CD4-positive, alpha-beta memory T cell (primary cell): ENCODE measurements around the gene AMMECR1. TPM values are rescaled to one million over a fixed set of nuclear protein-coding genes. Genes with fewer than 3 reads are reported as not detected.

Experiments used
- CTCF ChIA-PET: fragments of 350-600 bp; sonication (Branson Sonifier 250); formaldehyde crosslinking; loops from one replicate; lab custom pipeline; 2021; ENCODE audit warnings: inconsistent platforms; ENCODE audit not compliant: partially characterized antibody; lab: Charles Lee
- POLR2A ChIA-PET: fragments of 350-600 bp; sonication (Branson Sonifier 250); formaldehyde crosslinking; loops from one replicate; lab custom pipeline; 2021; ENCODE audit not compliant: partially characterized antibody; lab: Charles Lee
- DNase-seq, 5 donors: peaks; one replicate each; pipeline versions ENCODE4 v3.0.0 to v3.0.0-alpha.2; 2020 to 2022; ENCODE audit warnings: mixed read lengths in 1 of 5
- H3K27ac ChIP-seq: one replicate; pipeline ENCODE4 v1.7.0; 2013; ENCODE audit warnings: low read depth, low read length
- H3K27me3 ChIP-seq: 2 replicates; pipeline ENCODE4 v1.7.0; 2013; ENCODE audit warnings: mild to moderate bottlenecking, low read length, moderate library complexity; ENCODE audit not compliant: insufficient read depth
- H3K36me3 ChIP-seq: 2 replicates; pipeline ENCODE4 v1.7.0; 2013; ENCODE audit warnings: mild to moderate bottlenecking, low read length, moderate library complexity; ENCODE audit not compliant: insufficient read depth
- H3K4me1 ChIP-seq: 2 replicates; pipeline ENCODE4 v1.7.0; 2013; ENCODE audit warnings: mild to moderate bottlenecking, low read length, moderate library complexity; ENCODE audit not compliant: insufficient read depth
- H3K4me3 ChIP-seq, 2 donors: one replicate each; pipeline ENCODE4 v1.7.0; 2013; ENCODE audit warnings: low read length in 2 of 2, mild to moderate bottlenecking in 1 of 2
- H3K9me3 ChIP-seq, 2 donors: one replicate each; pipeline ENCODE4 v1.7.0; 2013; ENCODE audit warnings: low read length in 2 of 2, control low read depth in 1 of 2; ENCODE audit not compliant: control insufficient read depth in 1 of 2
- H3K27ac Mint-ChIP-seq, 7 donors: one replicate each; pipeline ENCODE4 v1.8.0; 2020 to 2021; ENCODE audit warnings: mixed read lengths in 7 of 7, mild to moderate bottlenecking in 6 of 7, inconsistent platforms in 3 of 7, moderate library complexity in 3 of 7
- H3K27me3 Mint-ChIP-seq, 2 donors: one replicate each; pipeline ENCODE4 v1.8.0; 2020 to 2021; ENCODE audit warnings: mixed read lengths in 2 of 2
- H3K36me3 Mint-ChIP-seq, 2 donors: one replicate each; pipeline ENCODE4 v1.8.0; 2020 to 2021; ENCODE audit warnings: mixed read lengths in 2 of 2, inconsistent platforms in 1 of 2, mild to moderate bottlenecking in 1 of 2
- H3K4me1 Mint-ChIP-seq, 4 donors: one replicate each; pipeline ENCODE4 v1.8.0; 2020 to 2021; ENCODE audit warnings: mixed read lengths in 4 of 4, mild to moderate bottlenecking in 1 of 4
- H3K4me3 Mint-ChIP-seq, 8 donors: one replicate each; pipeline ENCODE4 v1.8.0; 2020 to 2021; ENCODE audit warnings: mixed read lengths in 8 of 8, mild to moderate bottlenecking in 7 of 8, moderate library complexity in 6 of 8, inconsistent platforms in 3 of 8
- H3K9me3 Mint-ChIP-seq, 8 donors: one replicate each; pipeline ENCODE4 v1.8.0; 2020 to 2021; ENCODE audit warnings: mixed read lengths in 8 of 8, mild to moderate bottlenecking in 5 of 8, inconsistent platforms in 3 of 8, moderate library complexity in 1 of 8
- intact Hi-C: fragments of 100-400 bp; cut with micrococcal nuclease; formaldehyde crosslinking; loops from one replicate; pipeline ENCODE4 v1.15.1; 2023
- polyA plus RNA-seq, 2 donors: library from polyadenylated mRNA; unstranded; fragments of 300-500 nt; fragmentation: Illumina TruSeq; gene quantifications; one replicate each; pipeline ENCODE4 v1.2.3, GENCODE V29; 2021
- total RNA-seq, 2 experiments: library from RNA; stranded (reverse); gene quantifications; one replicate each; pipeline ENCODE4 v1.2.3, GENCODE V29; 2021

The AMMECR1 gene
- total and polyA plus RNA-seq, 4 experiments from 2014 or later, result 15.4 to 21.7 (median 16.8) TPM

DNA sequence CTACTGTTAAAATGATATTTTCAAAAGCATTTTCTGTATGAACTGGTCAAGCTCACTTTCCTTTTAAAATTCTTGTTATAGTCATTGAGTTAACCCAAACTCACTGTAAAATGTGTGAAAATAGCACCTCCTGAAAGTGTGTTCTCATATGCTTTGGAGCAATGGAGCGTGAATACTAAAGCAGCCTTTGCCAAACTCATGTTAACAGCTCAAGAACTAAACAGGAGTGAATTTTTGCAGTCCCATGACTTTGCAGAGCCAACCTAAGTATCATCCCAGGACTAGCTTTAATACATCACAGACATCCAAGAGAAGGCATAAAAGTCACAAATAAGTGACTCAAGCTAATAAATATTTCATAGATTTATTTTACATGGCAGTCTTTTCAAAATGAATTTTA is 2.3 kb downstream of the AMMECR1 start:
- Histone ChIP-seq H3K9me3 (no peaks in the 10 kb centered on the region), H3K36me3 (no peaks in the 10 kb centered on the region), H3K27me3 (no peaks in the 10 kb centered on the region), H3K4me3 (no peak overlapping the region), H3K4me1 (peaks cover 54% of the 10 kb centered on the region), H3K27ac (no peak overlapping the region)
- H3K27me3 Mint-ChIP-seq, result no peaks in the 10 kb centered on the region
- peak overlapping the region in 7 of 8 donors; percentile 69 to 98 (median 96) for H3K4me3 Mint-ChIP-seq
- H3K27ac Mint-ChIP-seq, result peak overlapping the region in 2 of 7 donors; percentile 8 to 93
- ChIA-PET CTCF (interaction anchor here (1.4 kb wide), 1 partner anchor 154 kb away, joined by 3 read pairs; no protein-coding TSS in a partner anchor), POLR2A (interaction anchor here (4.0 to 5.4 kb wide), 2 partner anchors 86 to 126 kb away, joined by 20 to 76 read pairs; no protein-coding TSS in a partner anchor)
- H3K36me3 Mint-ChIP-seq, result peaks cover 3 to 13% of the 10 kb centered on the region in 2 donors
- no peak for DNase-seq
- H3K4me1 Mint-ChIP-seq, result peaks cover 30 to 68% (median 40%) of the 10 kb centered on the region in 4 donors
- intact Hi-C loops, result loop anchor here (5.0 to 10.0 kb wide), 5 partner anchors 48 to 778 kb away; partner anchors contain the start of genes NXT2 and TMEM164
- no peaks in the 10 kb centered on the region for H3K9me3 Mint-ChIP-seq

DNA sequence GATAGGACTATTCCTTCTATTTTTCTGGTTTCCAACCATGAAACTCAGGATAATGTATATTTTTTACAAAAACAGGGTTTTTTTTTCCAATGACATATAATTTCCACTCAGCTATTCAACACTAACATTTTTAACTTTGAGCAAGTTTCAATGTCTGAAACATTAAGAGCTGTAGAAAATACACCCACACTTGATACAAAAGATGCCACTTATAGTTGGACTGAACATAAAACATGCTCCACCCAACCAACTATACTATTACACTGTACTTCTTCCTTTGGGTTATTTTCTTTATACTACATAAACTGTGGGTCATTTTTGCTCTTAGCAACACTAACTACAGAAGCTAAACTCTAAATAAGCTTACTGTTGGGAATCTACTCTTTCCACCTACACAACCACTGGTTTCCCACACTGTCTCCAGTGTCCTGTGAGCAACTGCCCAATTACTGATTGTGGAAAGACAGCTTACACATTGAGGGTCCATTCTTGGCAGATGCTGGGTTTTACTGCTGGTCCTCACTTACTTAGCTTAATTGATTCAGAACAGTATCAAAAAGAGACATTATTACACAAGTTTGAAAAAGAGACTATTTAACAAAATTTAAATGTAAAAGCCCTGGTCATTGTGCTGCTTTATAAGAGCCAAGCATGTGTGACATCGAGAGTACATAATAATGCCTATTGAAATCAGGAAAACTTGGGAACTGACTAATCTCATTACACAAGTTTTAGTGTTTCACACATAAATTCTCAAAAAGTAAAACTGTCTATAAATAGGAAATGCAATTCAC is 6.3 kb downstream of the AMMECR1 start:
- no peaks in the 10 kb centered on the region for H3K9me3 ChIP-seq
- Mint-ChIP-seq H3K9me3 (no peaks in the 10 kb centered on the region), H3K36me3 (peaks cover 0 to 2% of the 10 kb centered on the region in 2 donors), H3K4me3 (peak overlapping the region in 4 of 8 donors; percentile 4 to 78 (median 30)), H3K27ac (peak overlapping the region in 4 of 7 donors; percentile 11 to 88 (median 44)), H3K4me1 (peaks cover 44 to 79% (median 61%) of the 10 kb centered on the region in 4 donors), H3K27me3 (no peaks in the 10 kb centered on the region)
- intact Hi-C loops, result loop anchor here (10.0 kb wide), 2 partner anchors 93 to 307 kb away; partner anchors contain the start of gene TMEM164
- peaks cover 71% of the 10 kb centered on the region for H3K4me1 ChIP-seq
- CTCF ChIA-PET, result interaction anchor here (1.2 to 1.3 kb wide), 2 partner anchors 91 to 144 kb away, joined by 3 to 4 read pairs; no protein-coding TSS in a partner anchor
- no peaks in the 10 kb centered on the region for H3K36me3 ChIP-seq
- no peak overlapping the region for H3K4me3 ChIP-seq
- no peak for DNase-seq
- no peak overlapping the region for H3K27ac ChIP-seq
- POLR2A ChIA-PET, result interaction anchor here (0.8 to 2.0 kb wide), 3 partner anchors 17 to 82 kb away, joined by 3 to 6 read pairs (median 3); no protein-coding TSS in a partner anchor
- no peaks in the 10 kb centered on the region for H3K27me3 ChIP-seq

DNA sequence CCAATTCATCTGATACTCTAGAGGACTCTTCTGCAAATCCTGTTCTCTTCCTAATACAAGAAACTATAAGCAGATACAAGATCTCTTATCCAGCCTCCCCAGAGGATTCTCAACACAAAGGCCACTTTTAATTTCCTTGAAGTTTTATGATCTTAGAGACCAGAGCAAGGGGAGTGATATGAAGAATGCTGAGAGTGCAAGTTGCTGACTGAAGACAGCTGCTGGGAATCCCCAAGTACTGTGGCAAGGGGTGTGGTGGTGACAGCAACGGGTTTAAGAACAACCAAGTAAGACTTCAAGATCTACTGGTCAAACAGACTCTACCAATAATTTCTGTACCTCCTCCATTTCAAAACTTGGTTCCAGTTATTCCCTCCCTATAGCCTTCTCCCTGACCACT is 7.0 kb downstream of the AMMECR1 start:
- peak; percentile 20 to 69 (median 24) for DNase-seq
- H3K9me3 Mint-ChIP-seq, result no peaks in the 10 kb centered on the region
- no peak overlapping the region for H3K27ac ChIP-seq

DNA sequence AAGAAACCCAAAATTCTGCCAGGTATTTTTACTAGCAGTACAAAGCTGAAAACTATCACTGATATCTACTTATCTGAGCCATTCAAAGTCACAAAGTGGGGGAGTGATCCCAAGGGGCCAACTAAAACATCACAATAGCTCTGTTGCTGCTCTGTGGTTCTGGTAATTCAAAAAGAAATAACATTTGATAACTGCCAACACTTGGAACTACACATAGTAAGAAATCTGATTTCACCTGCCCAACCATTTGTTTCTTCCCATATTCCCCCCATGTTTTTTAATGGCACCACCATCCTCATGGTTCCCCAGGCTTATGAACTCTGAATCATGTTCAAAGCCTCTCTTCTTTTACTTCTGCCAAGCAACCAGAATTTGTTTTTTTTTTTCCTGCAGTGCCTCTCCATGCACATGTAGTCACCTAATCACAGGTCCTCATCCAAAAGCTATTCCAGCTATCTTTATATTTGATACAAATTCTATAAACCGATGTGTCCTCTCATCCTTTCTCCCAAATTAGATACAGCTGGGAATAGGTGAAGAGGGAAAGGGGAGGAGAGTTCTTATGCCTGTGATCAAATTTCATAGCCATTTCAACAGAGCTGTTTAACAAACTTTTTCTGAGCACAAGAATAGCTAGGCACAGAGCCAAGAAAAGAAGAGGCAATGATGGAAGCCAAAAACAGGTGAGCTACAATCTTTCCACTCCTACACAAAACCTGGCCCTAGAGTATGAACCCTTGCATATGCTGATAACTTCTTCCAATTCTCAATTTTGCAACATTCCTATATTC is 7.7 kb downstream of the AMMECR1 start:
- H3K27ac ChIP-seq, result no peak overlapping the region
- ChIA-PET CTCF (interaction anchor here (1.3 to 1.5 kb wide), 2 partner anchors 13 to 65 kb away, joined by 3 to 5 read pairs; no protein-coding TSS in a partner anchor), POLR2A (interaction anchor here (2.0 kb wide), 1 partner anchor 80 kb away, joined by 6 read pairs; no protein-coding TSS in a partner anchor)
- Mint-ChIP-seq H3K4me3 (peak overlapping the region in 4 of 8 donors; percentile 17 to 78 (median 52)), H3K27me3 (no peaks in the 10 kb centered on the region), H3K27ac (peak overlapping the region in 6 of 7 donors; percentile 10 to 84 (median 42)), H3K36me3 (peaks cover 0 to 2% of the 10 kb centered on the region in 2 donors), H3K9me3 (no peaks in the 10 kb centered on the region), H3K4me1 (peaks cover 40 to 74% (median 60%) of the 10 kb centered on the region in 4 donors)
- no peak for DNase-seq
- H3K36me3 ChIP-seq, result no peaks in the 10 kb centered on the region
- intact Hi-C loops, result loop anchor here (10.0 kb wide), 2 partner anchors 95 to 305 kb away; partner anchors contain the start of gene TMEM164
- no peaks in the 10 kb centered on the region for H3K9me3 ChIP-seq
- H3K4me3 ChIP-seq, result no peak overlapping the region
- peaks cover 64% of the 10 kb centered on the region for H3K4me1 ChIP-seq
- no peaks in the 10 kb centered on the region for H3K27me3 ChIP-seq

More for the DNA sequence above, 7.0 kb downstream of the AMMECR1 start:
- H3K27me3 ChIP-seq, result no peaks in the 10 kb centered on the region
- no peaks in the 10 kb centered on the region for H3K36me3 ChIP-seq
- ChIA-PET CTCF (interaction anchor here (1.2 to 1.5 kb wide), 4 partner anchors 14 to 143 kb away, joined by 3 to 5 read pairs (median 4); no protein-coding TSS in a partner anchor), POLR2A (interaction anchor here (0.8 to 2.0 kb wide), 3 partner anchors 17 to 81 kb away, joined by 3 to 6 read pairs (median 3); no protein-coding TSS in a partner anchor)
- H3K4me1 ChIP-seq, result peaks cover 71% of the 10 kb centered on the region
- peaks cover 44 to 74% (median 61%) of the 10 kb centered on the region in 4 donors for H3K4me1 Mint-ChIP-seq
- H3K4me3 Mint-ChIP-seq, result peak overlapping the region in 7 of 8 donors; percentile 11 to 78 (median 51)
- H3K4me3 ChIP-seq, result no peak overlapping the region
- H3K27me3 Mint-ChIP-seq, result no peaks in the 10 kb centered on the region
- peak overlapping the region; percentile 10 to 88 (median 43) for H3K27ac Mint-ChIP-seq
- peaks cover 0 to 2% of the 10 kb centered on the region in 2 donors for H3K36me3 Mint-ChIP-seq
- H3K9me3 ChIP-seq, result no peaks in the 10 kb centered on the region
- intact Hi-C loops, result loop anchor here (10.0 kb wide), 2 partner anchors 94 to 306 kb away; partner anchors contain the start of gene TMEM164

DNA sequence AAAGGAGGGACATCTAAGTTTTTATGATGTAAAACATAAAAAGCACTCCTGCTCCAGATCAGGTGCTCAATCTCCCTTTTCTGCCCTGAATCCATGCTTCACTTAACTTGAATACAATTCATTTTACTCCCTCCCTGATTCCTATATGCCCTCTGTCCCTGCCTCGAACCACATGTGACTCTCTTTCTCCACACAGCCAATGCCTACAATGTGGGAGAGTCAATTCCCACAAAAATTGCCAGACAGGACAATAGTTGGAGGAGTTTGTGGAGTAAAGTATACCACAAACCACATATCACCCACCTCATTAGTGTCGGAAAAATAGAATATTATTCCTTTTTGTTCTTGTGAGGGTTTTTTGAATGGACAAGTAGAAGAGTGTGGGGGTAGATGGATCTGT is 9.7 kb downstream of the AMMECR1 start:
- intact Hi-C loops, result no loop called here
- no peaks in the 10 kb centered on the region for H3K27me3 Mint-ChIP-seq
- Histone ChIP-seq H3K27me3 (no peaks in the 10 kb centered on the region), H3K36me3 (no peaks in the 10 kb centered on the region), H3K4me3 (no peak overlapping the region), H3K9me3 (no peaks in the 10 kb centered on the region), H3K4me1 (peaks cover 52% of the 10 kb centered on the region), H3K27ac (no peak overlapping the region)
- H3K9me3 Mint-ChIP-seq, result no peaks in the 10 kb centered on the region
- peaks cover 0 to 2% of the 10 kb centered on the region in 2 donors for H3K36me3 Mint-ChIP-seq
- H3K4me1 Mint-ChIP-seq, result peaks cover 43 to 64% (median 54%) of the 10 kb centered on the region in 4 donors
- CTCF ChIA-PET, result no interaction called here
- H3K4me3 Mint-ChIP-seq, result no peak overlapping the region
- DNase-seq, result no peak
- POLR2A ChIA-PET, result no interaction called here
- peak overlapping the region in 1 of 7 donors; percentile 65 for H3K27ac Mint-ChIP-seq

DNA sequence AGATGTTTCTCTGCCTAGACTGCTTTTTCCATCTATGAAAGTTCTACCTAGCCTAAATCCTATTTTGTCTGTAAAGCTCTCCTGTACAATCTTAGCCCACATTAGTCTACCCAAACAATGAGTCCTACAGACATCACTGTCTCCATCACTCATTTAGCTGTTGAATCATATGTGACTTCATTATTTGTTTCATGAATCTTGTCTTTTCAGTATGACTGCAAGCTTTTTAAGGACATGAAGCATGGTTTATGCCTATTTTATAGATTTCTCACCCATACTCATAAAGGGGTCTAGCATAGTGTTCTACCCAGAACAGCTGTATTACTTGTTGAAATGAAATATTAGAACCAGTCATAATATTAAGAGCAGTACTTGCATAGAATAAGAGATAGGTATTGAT is 13.0 kb downstream of the AMMECR1 start:
- Mint-ChIP-seq H3K9me3 (peaks cover 0 to 3% (median 0%) of the 10 kb centered on the region in 8 donors), H3K27ac (peak overlapping the region in 2 of 7 donors; percentile 1 to 34), H3K27me3 (no peaks in the 10 kb centered on the region), H3K4me1 (peaks cover 27 to 49% (median 42%) of the 10 kb centered on the region in 4 donors), H3K4me3 (no peak overlapping the region), H3K36me3 (peaks cover 4 to 12% of the 10 kb centered on the region in 2 donors)
- intact Hi-C loops, result no loop called here
- ChIA-PET POLR2A (interaction anchor here (1.6 kb wide), 1 partner anchor 14 kb away, joined by 6 read pairs; the partner anchor contains the start of gene AMMECR1), CTCF (interaction anchor here (0.8 to 1.5 kb wide), 4 partner anchors 13 to 144 kb away, joined by 3 to 5 read pairs (median 4); partner anchors contain the start of gene AMMECR1)
- no peak overlapping the region for H3K27ac ChIP-seq
- DNase-seq, result no peak
- no peaks in the 10 kb centered on the region for H3K9me3 ChIP-seq
- no peaks in the 10 kb centered on the region for H3K36me3 ChIP-seq
- no peaks in the 10 kb centered on the region for H3K27me3 ChIP-seq
- peaks cover 22% of the 10 kb centered on the region for H3K4me1 ChIP-seq
- no peak overlapping the region for H3K4me3 ChIP-seq
